T-helper 2 cell (primary cell): ENCODE measurements around the gene FANCC.

Experiments
- DNase-seq, 5 experiments: peaks; one replicate each; pipeline versions ENCODE4 v3.0.0 to v3.0.0-alpha.2; 2012 to 2022
- total RNA-seq, 2 donors: gene quantifications; one replicate each; lab custom pipeline; 2026; lab: John Stamatoyannopoulos, UW

FANCC gene
- total RNA-seq: 5.6 to 9.2 reads per million in 2 donors

- peak; percentile 66 to 91 (median 78) for DNase-seq
Observed at GRCh38 chr9:95317119-95317892, at the start of gene FANCC. FANCC (minus strand) TSS chr9:95317709; CDS start chr9:95249291, 68,418 bp downstream.

- DNase-seq: no peak
Observed at GRCh38 chr9:95366731-95367325, 49.3 kb upstream of the FANCC start.

- no peak for DNase-seq
Observed at GRCh38 chr9:95365766-95366165, 48.3 kb upstream of the FANCC start.

- no peak for DNase-seq
Observed at GRCh38 chr9:95363051-95363841, 45.7 kb upstream of the FANCC start.

GRCh38 chr9:95360866-95361265 is 43.4 kb upstream of the FANCC start:
- DNase-seq: no peak

GRCh38 chr9:95357316-95357715 is 39.8 kb upstream of the FANCC start:
- DNase-seq: no peak

GRCh38 chr9:95355500-95355899 is 38.0 kb upstream of the FANCC start:
- no peak for DNase-seq

- no peak for DNase-seq
Observed at GRCh38 chr9:95351051-95351450, 33.5 kb upstream of the FANCC start.

GRCh38 chr9:95350266-95350665 is 32.8 kb upstream of the FANCC start:
- no peak for DNase-seq

- DNase-seq: peak in 1 of 5 experiments; percentile 35
Observed at GRCh38 chr9:95349091-95350038, 31.9 kb upstream of the FANCC start.

- no peak for DNase-seq
Observed at GRCh38 chr9:95346021-95346420, 28.5 kb upstream of the FANCC start.

GRCh38 chr9:95344735-95345325 is 27.3 kb upstream of the FANCC start:
- no peak for DNase-seq

GRCh38 chr9:95343725-95344287 is 26.3 kb upstream of the FANCC start:
- peak in 1 of 5 experiments; percentile 93 for DNase-seq

- DNase-seq: no peak
Observed at GRCh38 chr9:95342571-95342970, 25.1 kb upstream of the FANCC start.

- no peak for DNase-seq
Observed at GRCh38 chr9:95341293-95341962, 23.9 kb upstream of the FANCC start.

GRCh38 chr9:95338243-95338642 is 20.7 kb upstream of the FANCC start:
- no peak for DNase-seq

GRCh38 chr9:95336281-95336680 is 18.8 kb upstream of the FANCC start:
- DNase-seq: no peak

- no peak for DNase-seq
Observed at GRCh38 chr9:95333426-95333825, 15.9 kb upstream of the FANCC start.

GRCh38 chr9:95332860-95333259 is 15.4 kb upstream of the FANCC start:
- DNase-seq: no peak

- no peak for DNase-seq
Observed at GRCh38 chr9:95330720-95331404, 13.4 kb upstream of the FANCC start.
